ENCODE measurements around the gene POLN.

DNA sequence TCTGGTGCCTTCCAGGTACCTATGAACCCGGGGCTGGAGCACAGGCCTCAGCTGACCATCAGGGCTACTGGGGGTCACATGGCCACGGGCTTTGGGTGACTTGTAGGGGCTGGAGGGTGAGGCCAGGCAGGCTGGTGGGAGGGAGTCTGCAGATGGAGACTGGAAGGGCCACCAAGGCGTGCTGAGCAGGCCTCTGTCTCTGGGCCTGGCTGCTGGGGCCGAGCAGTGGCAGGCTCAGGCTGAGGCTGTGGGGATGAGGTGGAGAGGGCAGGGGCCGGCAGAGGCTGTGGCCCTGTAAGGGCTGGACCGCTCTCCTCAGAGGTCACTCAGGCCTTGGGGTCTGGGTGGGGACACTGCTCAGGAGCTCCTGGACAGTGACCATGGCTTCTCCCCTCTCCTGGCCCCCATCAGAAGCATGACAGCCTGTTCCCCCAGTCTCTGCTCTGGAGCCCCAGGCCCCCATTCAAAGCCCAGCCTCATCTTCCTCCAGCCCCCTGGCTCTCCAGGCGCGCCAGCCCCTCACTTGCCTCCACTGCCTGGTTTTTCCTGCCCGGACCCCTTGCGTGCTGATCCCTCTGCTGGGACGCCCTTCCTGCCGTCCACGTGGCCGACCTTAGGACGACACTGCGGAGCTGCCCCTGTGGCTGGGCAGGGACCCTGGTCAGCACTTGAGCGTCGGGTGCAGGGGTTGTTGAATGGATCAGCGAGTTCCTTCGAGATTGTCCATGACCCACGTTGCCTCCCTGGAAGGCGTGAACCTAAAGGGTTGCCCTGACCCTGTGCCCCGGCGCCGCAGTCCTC, 193.9 kb downstream of the POLN start:
- TF ChIP-seq EP300 (IDR thresholded peaks at IDR 0.05) = no peak
- no peak for TF ChIP-seq POLR2AphosphoS5 (IDR thresholded peaks at IDR 0.05)
- TF ChIP-seq, protein P1, sequence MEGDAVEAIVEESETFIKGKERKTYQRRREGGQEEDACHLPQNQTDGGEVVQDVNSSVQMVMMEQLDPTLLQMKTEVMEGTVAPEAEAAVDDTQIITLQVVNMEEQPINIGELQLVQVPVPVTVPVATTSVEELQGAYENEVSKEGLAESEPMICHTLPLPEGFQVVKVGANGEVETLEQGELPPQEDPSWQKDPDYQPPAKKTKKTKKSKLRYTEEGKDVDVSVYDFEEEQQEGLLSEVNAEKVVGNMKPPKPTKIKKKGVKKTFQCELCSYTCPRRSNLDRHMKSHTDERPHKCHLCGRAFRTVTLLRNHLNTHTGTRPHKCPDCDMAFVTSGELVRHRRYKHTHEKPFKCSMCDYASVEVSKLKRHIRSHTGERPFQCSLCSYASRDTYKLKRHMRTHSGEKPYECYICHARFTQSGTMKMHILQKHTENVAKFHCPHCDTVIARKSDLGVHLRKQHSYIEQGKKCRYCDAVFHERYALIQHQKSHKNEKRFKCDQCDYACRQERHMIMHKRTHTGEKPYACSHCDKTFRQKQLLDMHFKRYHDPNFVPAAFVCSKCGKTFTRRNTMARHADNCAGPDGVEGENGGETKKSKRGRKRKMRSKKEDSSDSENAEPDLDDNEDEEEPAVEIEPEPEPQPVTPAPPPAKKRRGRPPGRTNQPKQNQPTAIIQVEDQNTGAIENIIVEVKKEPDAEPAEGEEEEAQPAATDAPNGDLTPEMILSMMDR (IDR thresholded peaks at IDR 0.05) = no peak

Measured in stomach (tissue), 4 donors.